HUES6 (cell line): ENCODE results near the gene DDX42.

Experiments used
- H3K27ac ChIP-seq: 2 replicates; pipeline ENCODE4 v1.7.0; 2013; ENCODE audit warnings: low read depth, mild to moderate bottlenecking, low read length, inconsistent platforms
- H3K27me3 ChIP-seq: 2 replicates; pipeline ENCODE4 v1.6.1; 2013; ENCODE audit warnings: low read length; ENCODE audit not compliant: control insufficient read depth, insufficient read depth
- H3K36me3 ChIP-seq: 2 replicates; pipeline ENCODE4 v1.6.1; 2013; ENCODE audit warnings: low read length; ENCODE audit not compliant: control insufficient read depth, insufficient read depth
- H3K4me1 ChIP-seq: 2 replicates; pipeline ENCODE4 v1.6.1; 2013; ENCODE audit warnings: low read length; ENCODE audit not compliant: control insufficient read depth, insufficient read depth
- H3K4me3 ChIP-seq: 2 replicates; pipeline ENCODE4 v1.5.1; 2013; ENCODE audit warnings: low read depth, low read length
- H3K9ac ChIP-seq: one replicate; pipeline ENCODE4 v1.6.1; 2013; ENCODE audit warnings: mild to moderate bottlenecking, low read length
- H3K9me3 ChIP-seq: 2 replicates; pipeline ENCODE4 v1.6.1; 2013; ENCODE audit warnings: low read depth, low read length; ENCODE audit not compliant: control insufficient read depth, insufficient read depth

DDX42 gene

GRCh38 chr17:63804328-63804727, 30.4 kb downstream of the DDX42 start:
- peaks cover 99% of the 10 kb centered on the region for H3K36me3 ChIP-seq

DNA sequence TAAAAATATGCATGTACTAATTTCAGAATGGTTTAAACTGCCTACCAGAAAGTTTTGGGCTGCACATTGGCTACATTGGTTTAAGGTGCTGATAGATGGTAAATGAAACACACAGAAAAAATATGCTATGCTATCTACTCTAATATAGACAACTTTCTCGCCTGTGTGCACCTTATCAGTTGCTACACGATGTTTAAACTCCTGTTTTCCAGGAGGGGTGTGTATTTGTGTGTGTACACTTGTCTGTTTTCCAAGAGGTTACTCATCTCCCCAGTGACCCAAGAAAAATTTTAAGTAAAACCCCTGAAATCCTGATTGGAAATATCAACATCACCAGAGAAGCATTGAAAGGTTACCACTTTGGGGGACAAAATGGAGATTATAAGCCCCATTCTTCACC, 31.6 kb downstream of the DDX42 start:
- Histone ChIP-seq H3K4me1 (no peaks in the 10 kb centered on the region), H3K36me3 (peaks cover 99% of the 10 kb centered on the region), H3K9me3 (no peaks in the 10 kb centered on the region), H3K4me3 (no peak overlapping the region), H3K27ac (peak overlapping the region; percentile 2; the same call in 1 of the 2 replicates), H3K27me3 (no peaks in the 10 kb centered on the region), H3K9ac (no peak overlapping the region)

More at GRCh38 chr17:63804328-63804727, 30.4 kb downstream of the DDX42 start:
- Histone ChIP-seq H3K4me3 (no peak overlapping the region), H3K4me1 (no peaks in the 10 kb centered on the region), H3K27me3 (no peaks in the 10 kb centered on the region), H3K9me3 (no peaks in the 10 kb centered on the region), H3K9ac (no peak overlapping the region), H3K27ac (no peak overlapping the region)

DNA sequence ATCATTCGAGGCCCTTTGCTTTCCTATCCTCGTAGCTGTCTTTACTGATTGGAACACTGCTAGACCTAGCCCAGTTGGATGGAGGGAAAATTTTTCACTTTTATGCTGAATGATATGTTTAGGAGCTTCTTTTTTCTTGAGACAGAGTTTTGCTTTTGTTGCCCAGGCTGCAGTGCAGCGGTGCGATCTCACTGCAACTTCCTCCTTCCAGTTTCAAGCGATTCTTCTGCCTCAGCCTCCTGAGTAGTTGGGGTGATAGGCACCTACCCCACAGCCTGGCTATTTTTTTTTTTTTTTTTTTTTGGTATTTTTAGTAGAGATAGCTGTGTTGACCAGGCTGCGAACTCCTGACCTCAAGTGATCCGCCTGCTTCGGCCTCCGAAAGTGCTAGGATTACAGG, 36.0 kb downstream of the DDX42 start:
- peaks cover 100% of the 10 kb centered on the region for H3K36me3 ChIP-seq
- no peak overlapping the region for H3K4me3 ChIP-seq
- H3K9me3 ChIP-seq = no peaks in the 10 kb centered on the region
- no peaks in the 10 kb centered on the region for H3K27me3 ChIP-seq
- no peaks in the 10 kb centered on the region for H3K4me1 ChIP-seq
- H3K9ac ChIP-seq = no peak overlapping the region
- H3K27ac ChIP-seq = no peak overlapping the region

DNA sequence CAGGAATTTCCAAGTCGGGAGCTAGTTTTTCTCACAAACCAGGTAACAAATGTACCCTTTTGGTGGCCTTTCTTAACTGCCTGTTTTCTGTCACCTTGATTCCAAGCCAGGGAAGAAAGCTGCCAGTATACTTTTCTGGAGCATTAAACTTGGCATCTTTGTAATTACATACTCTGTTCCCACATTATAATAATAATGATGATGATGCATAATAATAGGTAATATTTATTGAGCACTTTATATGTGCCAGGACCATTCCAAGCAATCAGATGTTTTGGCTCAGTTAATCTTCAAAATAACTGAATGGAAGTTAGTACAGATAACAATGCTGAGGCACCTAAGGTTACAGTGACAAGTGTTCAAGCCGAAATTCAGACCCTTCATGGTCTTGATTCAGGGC, 42.2 kb downstream of the DDX42 start:
- H3K9ac ChIP-seq = no peak overlapping the region
- H3K36me3 ChIP-seq = peaks cover 100% of the 10 kb centered on the region
- no peak overlapping the region for H3K27ac ChIP-seq
- no peaks in the 10 kb centered on the region for H3K9me3 ChIP-seq
- H3K4me1 ChIP-seq = no peaks in the 10 kb centered on the region
- no peak overlapping the region for H3K4me3 ChIP-seq
- no peaks in the 10 kb centered on the region for H3K27me3 ChIP-seq

DNA sequence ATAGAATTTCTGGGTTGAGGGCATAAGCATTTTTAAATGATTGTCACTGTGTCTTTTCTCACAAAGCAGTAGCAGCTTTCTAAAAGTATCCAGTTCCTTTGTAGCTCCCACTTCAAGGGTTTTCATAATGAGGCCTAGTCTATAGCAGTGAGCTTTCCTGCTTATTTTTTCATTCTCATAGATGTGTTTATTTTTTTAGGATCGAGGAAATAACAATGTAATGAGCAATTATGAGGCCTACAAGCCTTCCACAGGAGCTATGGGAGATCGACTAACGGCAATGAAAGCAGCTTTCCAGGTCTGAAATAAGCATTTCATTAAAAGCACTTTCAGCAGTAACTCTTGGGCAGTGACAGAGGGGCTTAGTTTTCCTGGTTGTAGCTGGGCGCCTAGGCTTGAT, 42.7 kb downstream of the DDX42 start:
- no peak overlapping the region for H3K27ac ChIP-seq
- H3K4me3 ChIP-seq = no peak overlapping the region
- H3K36me3 ChIP-seq = peaks cover 100% of the 10 kb centered on the region
- no peaks in the 10 kb centered on the region for H3K27me3 ChIP-seq
- no peaks in the 10 kb centered on the region for H3K9me3 ChIP-seq
- no peaks in the 10 kb centered on the region for H3K4me1 ChIP-seq
- no peak overlapping the region for H3K9ac ChIP-seq

DNA sequence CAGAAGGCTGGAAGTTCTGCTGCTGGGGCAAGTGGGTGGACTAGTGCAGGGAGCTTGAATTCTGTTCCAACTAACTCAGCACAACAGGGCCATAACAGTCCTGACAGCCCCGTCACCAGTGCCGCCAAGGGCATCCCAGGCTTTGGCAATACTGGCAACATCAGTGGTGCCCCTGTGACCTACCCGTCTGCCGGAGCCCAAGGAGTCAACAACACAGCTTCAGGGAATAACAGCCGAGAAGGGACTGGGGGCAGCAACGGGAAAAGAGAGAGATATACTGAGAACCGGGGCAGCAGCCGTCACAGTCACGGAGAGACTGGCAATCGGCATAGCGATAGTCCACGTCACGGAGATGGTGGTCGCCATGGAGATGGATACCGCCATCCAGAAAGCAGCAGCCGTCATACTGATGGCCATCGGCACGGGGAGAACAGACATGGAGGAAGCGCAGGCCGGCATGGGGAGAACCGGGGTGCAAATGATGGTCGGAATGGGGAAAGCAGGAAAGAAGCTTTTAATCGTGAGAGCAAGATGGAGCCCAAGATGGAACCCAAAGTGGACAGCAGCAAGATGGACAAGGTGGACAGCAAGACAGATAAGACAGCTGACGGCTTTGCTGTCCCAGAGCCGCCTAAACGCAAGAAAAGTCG, 43.9 kb downstream of the DDX42 start:
- Histone ChIP-seq H3K4me1 (no peaks in the 10 kb centered on the region), H3K9me3 (no peaks in the 10 kb centered on the region), H3K4me3 (no peak overlapping the region), H3K27ac (no peak overlapping the region), H3K9ac (no peak overlapping the region), H3K36me3 (peaks cover 100% of the 10 kb centered on the region), H3K27me3 (no peaks in the 10 kb centered on the region)

DNA sequence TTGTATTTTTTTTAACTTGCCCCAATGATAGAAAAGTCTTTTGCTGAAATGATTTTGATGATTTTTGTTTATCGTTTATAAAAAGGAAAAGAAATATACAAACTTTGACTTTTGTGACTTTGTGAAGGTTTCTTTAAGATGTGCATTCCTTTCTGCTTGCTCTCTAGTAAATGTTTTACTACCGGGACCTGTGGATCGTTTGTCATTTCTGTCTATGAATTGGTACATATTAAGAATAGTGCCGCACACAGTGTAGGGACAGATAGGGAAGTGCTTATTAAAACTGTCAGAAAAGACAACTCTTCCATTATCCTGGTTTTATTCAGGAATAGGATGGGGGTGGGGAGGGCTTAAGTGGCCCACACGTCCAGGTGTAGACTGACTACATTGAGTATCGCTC, 45.2 kb downstream of the DDX42 start:
- peaks cover 99% of the 10 kb centered on the region for H3K36me3 ChIP-seq
- H3K27ac ChIP-seq = no peak overlapping the region
- H3K4me1 ChIP-seq = no peaks in the 10 kb centered on the region
- H3K9me3 ChIP-seq = no peaks in the 10 kb centered on the region
- no peak overlapping the region for H3K4me3 ChIP-seq
- no peak overlapping the region for H3K9ac ChIP-seq
- no peaks in the 10 kb centered on the region for H3K27me3 ChIP-seq

GRCh38 chr17:63819585-63820537, 45.9 kb downstream of the DDX42 start:
- Histone ChIP-seq H3K9ac (no peak overlapping the region), H3K36me3 (peaks cover 99% of the 10 kb centered on the region), H3K4me1 (no peaks in the 10 kb centered on the region), H3K9me3 (no peaks in the 10 kb centered on the region), H3K27ac (no peak overlapping the region), H3K27me3 (no peaks in the 10 kb centered on the region), H3K4me3 (no peak overlapping the region)

GRCh38 chr17:63820963-63821561, 47.1 kb downstream of the DDX42 start:
- H3K27me3 ChIP-seq = no peaks in the 10 kb centered on the region
- no peaks in the 10 kb centered on the region for H3K4me1 ChIP-seq
- H3K9me3 ChIP-seq = no peaks in the 10 kb centered on the region
- no peak overlapping the region for H3K4me3 ChIP-seq
- peaks cover 99% of the 10 kb centered on the region for H3K36me3 ChIP-seq
- H3K27ac ChIP-seq = no peak overlapping the region
- H3K9ac ChIP-seq = no peak overlapping the region

GRCh38 chr17:63821804-63822203, 47.8 kb downstream of the DDX42 start:
- Histone ChIP-seq H3K36me3 (peaks cover 91% of the 10 kb centered on the region), H3K27me3 (no peaks in the 10 kb centered on the region), H3K9ac (no peak overlapping the region), H3K27ac (no peak overlapping the region), H3K9me3 (no peaks in the 10 kb centered on the region), H3K4me1 (no peaks in the 10 kb centered on the region), H3K4me3 (no peak overlapping the region)

DNA sequence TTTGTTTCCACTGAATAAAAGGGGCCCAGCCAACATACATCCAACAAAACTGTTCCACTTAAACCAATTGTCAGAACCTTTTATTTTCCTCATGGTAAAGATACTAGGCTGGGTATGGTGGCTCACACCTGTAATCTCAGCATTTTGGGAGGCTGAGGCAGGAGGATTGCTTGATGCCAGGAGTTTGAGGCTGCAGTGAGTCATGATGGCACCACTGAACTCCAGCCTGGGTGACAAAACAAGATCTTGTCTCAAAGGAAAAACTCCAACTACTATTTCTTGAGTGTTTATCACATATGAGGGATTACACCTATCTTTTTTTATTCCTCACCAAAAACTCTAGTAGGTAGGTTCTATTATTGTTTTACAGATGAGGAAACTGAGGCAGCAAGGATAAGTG, 48.6 kb downstream of the DDX42 start:
- H3K9ac ChIP-seq = no peak overlapping the region
- H3K27me3 ChIP-seq = no peaks in the 10 kb centered on the region
- no peak overlapping the region for H3K27ac ChIP-seq
- peaks cover 84% of the 10 kb centered on the region for H3K36me3 ChIP-seq
- H3K9me3 ChIP-seq = no peaks in the 10 kb centered on the region
- no peak overlapping the region for H3K4me3 ChIP-seq
- no peaks in the 10 kb centered on the region for H3K4me1 ChIP-seq
